ENCODE data around the gene DGKD.

DNA sequence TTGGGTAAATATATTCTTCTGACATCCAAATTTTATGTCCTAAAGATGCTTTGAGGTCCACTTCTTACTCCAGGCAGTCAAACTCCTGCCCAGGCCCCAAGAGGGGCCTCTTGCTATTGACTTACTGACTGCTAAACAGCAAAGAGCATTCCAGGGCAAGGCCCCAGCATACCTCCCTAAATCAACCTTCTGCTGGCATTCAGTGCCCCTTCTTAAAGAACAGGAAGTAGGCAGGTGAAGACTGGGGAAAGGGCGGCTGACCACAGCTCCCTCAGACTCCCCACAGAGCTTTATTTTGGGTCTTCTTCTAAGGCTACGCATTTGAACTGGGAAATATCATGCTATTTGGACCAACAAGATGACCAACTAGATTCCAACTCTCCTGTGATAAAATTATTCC lies 143.4 kb downstream of the DGKD start:
- TF ChIP-seq, protein P1, sequence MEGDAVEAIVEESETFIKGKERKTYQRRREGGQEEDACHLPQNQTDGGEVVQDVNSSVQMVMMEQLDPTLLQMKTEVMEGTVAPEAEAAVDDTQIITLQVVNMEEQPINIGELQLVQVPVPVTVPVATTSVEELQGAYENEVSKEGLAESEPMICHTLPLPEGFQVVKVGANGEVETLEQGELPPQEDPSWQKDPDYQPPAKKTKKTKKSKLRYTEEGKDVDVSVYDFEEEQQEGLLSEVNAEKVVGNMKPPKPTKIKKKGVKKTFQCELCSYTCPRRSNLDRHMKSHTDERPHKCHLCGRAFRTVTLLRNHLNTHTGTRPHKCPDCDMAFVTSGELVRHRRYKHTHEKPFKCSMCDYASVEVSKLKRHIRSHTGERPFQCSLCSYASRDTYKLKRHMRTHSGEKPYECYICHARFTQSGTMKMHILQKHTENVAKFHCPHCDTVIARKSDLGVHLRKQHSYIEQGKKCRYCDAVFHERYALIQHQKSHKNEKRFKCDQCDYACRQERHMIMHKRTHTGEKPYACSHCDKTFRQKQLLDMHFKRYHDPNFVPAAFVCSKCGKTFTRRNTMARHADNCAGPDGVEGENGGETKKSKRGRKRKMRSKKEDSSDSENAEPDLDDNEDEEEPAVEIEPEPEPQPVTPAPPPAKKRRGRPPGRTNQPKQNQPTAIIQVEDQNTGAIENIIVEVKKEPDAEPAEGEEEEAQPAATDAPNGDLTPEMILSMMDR (IDR thresholded peaks at IDR 0.05): no peak
- no peak for TF ChIP-seq POLR2AphosphoS5 (IDR thresholded peaks at IDR 0.05)
- TF ChIP-seq POLR2A (IDR thresholded peaks at IDR 0.05): no peak

Data from gastroesophageal sphincter (tissue), 3 donors.